GM18526 (cell line): ENCODE data around the gene OXNAD1.

Experiments
- POLR2A ChIP-seq: IDR thresholded peaks from 3 replicates; pipeline ENCODE4 v1.6.1; 2011; ENCODE audit not compliant: insufficient read length; ENCODE audit errors: extremely low read depth

The OXNAD1 gene

GRCh38 chr3:16264708-16265454, at the start of gene OXNAD1, which contains the start of gene DPH3:
Gene OXNAD1 (plus strand): TSS chr3:16265212. CDS start chr3:16270953, 5,741 bp downstream.
Gene DPH3 (minus strand): TSS chr3:16264943. CDS start chr3:16264876, 67 bp downstream.
- peak; percentile 78 for TF ChIP-seq POLR2A

- TF ChIP-seq POLR2A: no peak
These were observed 48.6 kb upstream of the OXNAD1 start for GRCh38 chr3:16216373-16216935.

- no peak for TF ChIP-seq POLR2A
These were observed 45.2 kb upstream of the OXNAD1 start for GRCh38 chr3:16219777-16220176.

GRCh38 chr3:16221990-16222389, 43.0 kb upstream of the OXNAD1 start:
- TF ChIP-seq POLR2A: no peak

GRCh38 chr3:16222547-16222946, 42.5 kb upstream of the OXNAD1 start:
- no peak for TF ChIP-seq POLR2A

- TF ChIP-seq POLR2A: no peak
These were observed 40.7 kb upstream of the OXNAD1 start for GRCh38 chr3:16224325-16224724.

- TF ChIP-seq POLR2A: no peak
These were observed 37.4 kb upstream of the OXNAD1 start for GRCh38 chr3:16227566-16227965.

GRCh38 chr3:16229681-16230080, 35.3 kb upstream of the OXNAD1 start:
- TF ChIP-seq POLR2A: no peak

GRCh38 chr3:16231983-16232382, 33.0 kb upstream of the OXNAD1 start:
- TF ChIP-seq POLR2A: no peak

- no peak for TF ChIP-seq POLR2A
These were observed 31.2 kb upstream of the OXNAD1 start for GRCh38 chr3:16233806-16234205.

GRCh38 chr3:16234281-16234680, 30.7 kb upstream of the OXNAD1 start:
- TF ChIP-seq POLR2A: no peak

- TF ChIP-seq POLR2A: no peak
These were observed 28.9 kb upstream of the OXNAD1 start for GRCh38 chr3:16236030-16236639.

GRCh38 chr3:16236856-16237393, 28.1 kb upstream of the OXNAD1 start:
- no peak for TF ChIP-seq POLR2A

- no peak for TF ChIP-seq POLR2A
These were observed 25.8 kb upstream of the OXNAD1 start for GRCh38 chr3:16239086-16239770.

GRCh38 chr3:16239780-16240179, 25.2 kb upstream of the OXNAD1 start:
- TF ChIP-seq POLR2A: no peak
